NCI-H2029 treated with DMSO at 0.1 percent for 48 hours (cell line): ENCODE data around the gene RPL28.
A peak's percentile ranks its signal among the peaks of the same experiment; 100 is the strongest.

Experiments
- DNase-seq: peaks from one replicate; lab custom pipeline; 2025; lab: John Stamatoyannopoulos, UW

RPL28 gene

GRCh38 chr19:55373993-55374757, 11.6 kb upstream of the RPL28 start:
- no peak for DNase-seq

- no peak for DNase-seq
These were observed 9.3 kb upstream of the RPL28 start, which contains the start of gene TMEM190 for GRCh38 chr19:55376241-55376933. Gene TMEM190 (plus strand): TSS chr19:55376826. CDS start chr19:55376854, 28 bp downstream.

GRCh38 chr19:55377356-55378131, 8.2 kb upstream of the RPL28 start:
- no peak for DNase-seq

- no peak for DNase-seq
These were observed 6.6 kb upstream of the RPL28 start for GRCh38 chr19:55379174-55379573.

- DNase-seq: no peak
These were observed 3.7 kb upstream of the RPL28 start for GRCh38 chr19:55382013-55382412.

- DNase-seq: no peak
These were observed 3.1 kb upstream of the RPL28 start for GRCh38 chr19:55382522-55383054.

- no peak for DNase-seq
These were observed 2.2 kb upstream of the RPL28 start for GRCh38 chr19:55383279-55384130.

GRCh38 chr19:55384131-55384919, 1.4 kb upstream of the RPL28 start, which contains the start of gene TMEM238:
Gene TMEM238 (minus strand): TSS chr19:55384292. CDS start chr19:55384259, 33 bp downstream.
- no peak for DNase-seq

GRCh38 chr19:55384920-55385723, 610 bp upstream of the RPL28 start:
- peak; percentile 97 for DNase-seq

GRCh38 chr19:55386493-55386971, 800 bp downstream of the RPL28 start:
- DNase-seq: no peak

- no peak for DNase-seq
These were observed 2.2 kb downstream of the RPL28 start for GRCh38 chr19:55387736-55388497.

- DNase-seq: no peak
These were observed 3.9 kb downstream of the RPL28 start for GRCh38 chr19:55389386-55390317.

GRCh38 chr19:55390461-55390880, 4.7 kb downstream of the RPL28 start:
- DNase-seq: no peak

GRCh38 chr19:55391191-55391670, 5.5 kb downstream of the RPL28 start:
- DNase-seq: no peak

- no peak for DNase-seq
These were observed 6.2 kb downstream of the RPL28 start for GRCh38 chr19:55391702-55392615.
